GM21717 (cell line): ENCODE measurements around the gene NPTXR.

ENCODE experiments used
- ATAC-seq: cut with Tn5 transposase; IDR thresholded peaks from one replicate; pipeline ENCODE4 v1.9.1; 2021; ENCODE audit warnings: mild to moderate bottlenecking, moderate library complexity; ENCODE audit not compliant: unreplicated experiment

The NPTXR gene

GRCh38 chr22:38799265-38800002 lies 44.4 kb downstream of the NPTXR start:
- ATAC-seq: no peak

- ATAC-seq: no peak
Observed at GRCh38 chr22:38798496-38798895, 45.3 kb downstream of the NPTXR start.

GRCh38 chr22:38796262-38796957 lies 47.4 kb downstream of the NPTXR start:
- no peak for ATAC-seq

- no peak for ATAC-seq
Observed at GRCh38 chr22:38795569-38795968, 48.3 kb downstream of the NPTXR start.

- peak; percentile 92 for ATAC-seq
Observed at GRCh38 chr22:38793721-38794466, 49.9 kb downstream of the NPTXR start, which contains the start of gene DNAL4. TSS of gene DNAL4 (minus strand) at chr22:38794143. CDS start at chr22:38782731, 11,412 bp downstream.

GRCh38 chr22:38793317-38793716 lies 50.5 kb downstream of the NPTXR start:
- no peak for ATAC-seq

- ATAC-seq: no peak
Observed at GRCh38 chr22:38792833-38793232, 51.0 kb downstream of the NPTXR start.

GRCh38 chr22:38789606-38790005 lies 54.2 kb downstream of the NPTXR start:
- no peak for ATAC-seq

- no peak for ATAC-seq
Observed at GRCh38 chr22:38788846-38789245, 55.0 kb downstream of the NPTXR start.

- no peak for ATAC-seq
Observed at GRCh38 chr22:38788021-38788816, 55.6 kb downstream of the NPTXR start.

GRCh38 chr22:38786631-38787030 lies 57.2 kb downstream of the NPTXR start:
- no peak for ATAC-seq

GRCh38 chr22:38784856-38785255 lies 59.0 kb downstream of the NPTXR start:
- no peak for ATAC-seq

GRCh38 chr22:38784035-38784434 lies 59.8 kb downstream of the NPTXR start:
- no peak for ATAC-seq

- ATAC-seq: no peak
Observed at GRCh38 chr22:38783095-38783615, 60.7 kb downstream of the NPTXR start.

- ATAC-seq: no peak
Observed at GRCh38 chr22:38782402-38783094, 61.3 kb downstream of the NPTXR start.

- ATAC-seq: no peak
Observed at GRCh38 chr22:38781033-38781432, 62.8 kb downstream of the NPTXR start.

GRCh38 chr22:38777087-38777671 lies 66.6 kb downstream of the NPTXR start:
- no peak for ATAC-seq

GRCh38 chr22:38776086-38776485 lies 67.7 kb downstream of the NPTXR start:
- ATAC-seq: no peak

- no peak for ATAC-seq
Observed at GRCh38 chr22:38775656-38776055, 68.2 kb downstream of the NPTXR start.
